GM18499 (cell line): ENCODE measurements around the gene SPAG17.

Experiments used
- ATAC-seq: cut with Tn5 transposase; IDR thresholded peaks from one replicate; pipeline ENCODE4 v1.9.1; 2021; ENCODE audit warnings: moderate number of reproducible peaks; ENCODE audit not compliant: insufficient read depth, unreplicated experiment

Gene SPAG17

DNA sequence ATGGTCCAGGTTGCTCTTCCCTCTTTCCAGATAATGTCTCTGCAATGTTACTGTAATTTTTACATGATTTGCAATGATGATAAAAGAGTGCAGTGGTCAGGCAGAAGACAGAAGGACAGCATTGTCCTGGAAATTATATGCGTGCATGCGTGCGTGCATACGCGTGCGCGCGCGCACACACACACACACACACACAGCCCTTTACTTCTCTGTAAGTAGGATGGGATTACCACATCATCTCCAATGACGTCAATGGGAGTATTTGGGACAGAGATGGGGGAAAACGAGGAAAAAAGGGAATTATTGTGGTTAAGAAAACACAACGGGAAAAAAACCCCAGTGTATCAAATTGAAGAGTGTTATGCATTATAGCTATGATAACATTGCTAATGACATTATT lies 99.7 kb downstream of the SPAG17 start:
- no peak for ATAC-seq

- no peak for ATAC-seq
Observed at GRCh38 chr1:118084400-118084799, 100.6 kb downstream of the SPAG17 start.

GRCh38 chr1:118082984-118083383 lies 102.0 kb downstream of the SPAG17 start:
- ATAC-seq: no peak

- ATAC-seq: peak; percentile 69
Observed at GRCh38 chr1:118081387-118081786, 103.6 kb downstream of the SPAG17 start.

DNA sequence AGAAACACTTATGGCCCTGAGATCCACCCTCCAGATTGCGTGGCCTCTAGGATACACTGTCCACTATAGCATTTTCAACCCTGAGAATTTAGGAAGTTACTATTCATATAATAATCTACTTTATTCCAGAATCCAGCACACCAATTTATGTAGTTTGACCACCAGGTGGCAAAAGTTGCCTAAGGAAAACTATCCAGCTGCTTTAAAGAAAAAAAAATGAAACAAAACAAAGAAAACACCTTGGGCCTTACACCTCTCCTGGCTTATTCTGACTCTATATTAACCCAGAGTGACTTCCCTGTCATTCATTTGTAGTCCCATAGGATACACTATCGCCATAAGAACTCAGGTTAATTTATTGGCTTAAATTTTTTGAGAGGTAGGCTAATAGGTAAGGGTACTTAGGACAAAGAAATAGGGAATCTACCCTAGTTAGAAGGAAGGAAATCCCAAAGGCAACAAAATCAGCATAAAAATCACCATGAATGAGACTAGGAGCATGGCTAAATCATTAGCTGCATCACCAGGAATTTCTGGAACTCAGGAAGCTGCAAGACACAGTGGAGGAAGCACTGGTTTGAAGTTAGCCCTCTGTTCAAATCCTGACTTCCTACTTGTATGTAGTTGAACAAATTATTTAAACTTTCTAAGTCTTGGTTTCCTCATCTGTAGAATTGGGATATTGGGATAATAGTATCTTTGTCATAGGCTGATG lies 107.5 kb downstream of the SPAG17 start:
- ATAC-seq: no peak

DNA sequence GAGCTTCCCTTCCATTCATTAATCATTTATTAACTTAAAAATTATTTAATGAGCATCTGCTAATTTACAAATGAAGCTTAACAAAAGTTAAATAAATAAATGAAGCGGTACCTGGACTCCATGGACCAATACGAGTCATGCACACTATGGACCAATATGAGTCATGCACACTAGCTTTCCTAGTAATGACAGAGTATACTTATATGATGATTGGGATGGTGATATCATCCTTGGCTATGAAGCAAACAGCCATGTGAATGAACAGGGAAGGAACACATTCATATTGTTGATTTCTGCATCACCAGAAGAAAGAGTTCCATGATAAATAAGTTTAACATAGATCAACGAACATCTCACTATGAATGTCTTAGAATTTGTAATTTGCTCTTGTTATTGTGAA lies 109.9 kb downstream of the SPAG17 start:
- no peak for ATAC-seq

- ATAC-seq: no peak
Observed at GRCh38 chr1:118073648-118074435, 111.2 kb downstream of the SPAG17 start.

- ATAC-seq: no peak
Observed at GRCh38 chr1:118049981-118050380, 135.0 kb downstream of the SPAG17 start.

GRCh38 chr1:118047650-118048224 lies 137.3 kb downstream of the SPAG17 start:
- no peak for ATAC-seq

- no peak for ATAC-seq
Observed at GRCh38 chr1:118047006-118047649, 137.9 kb downstream of the SPAG17 start.

DNA sequence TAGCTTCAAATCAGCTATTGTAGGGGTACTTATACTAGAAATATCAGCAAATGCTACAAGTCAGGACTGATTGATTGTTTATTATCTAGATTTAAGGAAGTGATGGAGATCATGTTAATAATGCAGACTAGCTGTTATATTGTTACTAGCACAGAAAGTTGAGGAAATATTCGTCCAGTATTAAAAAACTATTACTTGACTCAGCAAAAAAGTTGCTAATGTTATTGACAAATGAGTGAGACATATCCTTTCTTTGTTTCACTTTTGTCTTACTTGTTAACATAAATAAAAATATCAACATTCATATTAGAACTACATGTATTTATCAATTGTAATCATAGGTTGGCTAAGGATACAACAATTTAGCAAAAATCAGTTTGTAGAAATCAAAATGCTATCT lies 141.4 kb downstream of the SPAG17 start:
- no peak for ATAC-seq

DNA sequence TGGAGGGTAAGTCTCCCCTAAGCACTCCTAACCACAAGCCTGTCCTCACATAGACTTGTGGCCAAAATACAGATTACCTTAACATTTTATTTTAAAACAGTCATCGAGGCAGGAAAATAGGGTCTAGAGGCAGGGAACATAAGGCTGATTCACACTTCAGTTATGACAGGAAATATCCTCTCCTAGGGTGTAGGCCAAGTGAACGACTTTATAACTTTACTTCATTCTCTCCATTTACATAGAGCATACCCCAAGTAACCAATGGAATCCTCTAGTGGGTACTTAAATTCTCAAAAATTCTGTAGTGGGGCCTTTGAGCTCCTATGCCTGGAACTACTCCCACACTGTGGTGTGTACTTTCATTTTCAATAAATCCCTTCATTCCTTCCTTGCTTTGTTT lies 142.5 kb downstream of the SPAG17 start:
- ATAC-seq: no peak

DNA sequence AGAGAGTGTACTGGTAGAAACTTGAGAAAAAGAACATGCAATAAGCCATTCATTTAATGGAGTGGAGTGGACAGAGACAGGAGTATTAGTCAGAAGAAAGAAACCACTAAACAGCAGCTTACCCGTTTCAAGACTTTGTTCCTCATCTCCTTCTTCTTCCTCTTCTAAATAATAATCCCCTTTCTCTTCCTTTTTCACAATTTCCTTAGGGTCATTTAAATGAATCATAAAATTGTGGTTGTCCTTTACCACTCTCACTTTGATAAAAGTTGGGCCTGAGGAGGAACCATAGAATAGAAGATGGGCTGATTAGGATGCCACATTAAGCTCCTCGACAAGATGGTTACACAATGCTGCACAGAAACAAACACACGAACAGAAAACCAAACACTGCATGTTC lies 145.9 kb downstream of the SPAG17 start:
- no peak for ATAC-seq

DNA sequence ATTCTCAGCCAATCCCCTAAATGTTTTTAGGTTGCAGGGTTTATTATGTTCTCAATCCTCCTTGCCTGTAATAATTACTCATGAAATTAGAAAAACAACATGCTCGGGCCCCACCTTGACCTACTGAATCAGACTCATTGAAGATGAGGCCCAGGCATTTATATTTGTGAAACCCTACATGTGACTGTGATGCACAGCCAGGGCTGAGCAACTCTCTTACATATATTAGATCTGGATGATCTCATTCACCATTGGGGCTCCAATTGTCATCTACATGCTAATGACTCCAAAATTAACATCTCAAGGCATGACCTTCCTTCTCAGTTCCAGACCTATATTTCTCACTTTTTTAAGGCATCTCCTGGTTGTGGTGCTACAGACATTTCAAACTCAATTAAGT lies 152.1 kb downstream of the SPAG17 start:
- ATAC-seq: no peak

DNA sequence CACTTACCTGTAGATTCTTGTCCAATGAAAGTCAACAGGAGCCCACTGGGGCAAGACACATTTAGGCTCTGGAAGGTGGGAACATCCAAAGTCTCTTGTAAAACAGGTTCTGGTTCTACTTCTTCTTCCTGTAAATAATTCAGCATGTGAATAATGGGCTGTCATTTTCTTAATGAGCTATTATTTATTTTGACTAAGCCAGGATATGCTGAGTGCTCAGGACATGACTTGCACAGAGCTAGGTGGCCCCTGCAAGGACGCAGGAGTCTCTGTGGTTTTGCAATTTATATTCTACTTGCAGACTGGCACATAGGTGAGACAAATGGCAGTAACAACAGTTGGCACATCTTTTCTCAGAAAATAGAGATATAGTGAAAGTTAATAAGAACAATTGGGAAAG lies 156.8 kb downstream of the SPAG17 start:
- no peak for ATAC-seq

- ATAC-seq: no peak
Observed at GRCh38 chr1:118023199-118023598, 161.8 kb downstream of the SPAG17 start.

DNA sequence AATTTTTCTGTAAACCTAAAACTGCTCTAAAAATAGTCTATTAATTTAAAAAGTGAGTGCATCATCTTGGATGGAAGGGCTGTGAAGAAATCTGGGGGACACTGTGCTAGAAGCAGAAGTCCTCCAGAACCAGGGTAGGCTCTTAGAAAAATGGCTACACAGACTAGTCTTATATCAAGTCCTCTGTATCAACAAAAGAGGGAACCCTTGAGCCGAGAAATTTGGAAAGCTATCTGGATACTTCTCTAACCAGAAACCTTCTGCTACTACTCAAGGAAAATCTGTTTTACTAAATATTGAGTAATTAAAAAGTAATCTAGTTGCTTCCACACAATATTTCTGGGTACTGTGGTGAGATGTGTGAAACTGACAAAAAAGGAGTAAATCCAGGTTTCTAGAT lies 163.4 kb downstream of the SPAG17 start:
- ATAC-seq: no peak

GRCh38 chr1:118018060-118018459 lies 167.0 kb downstream of the SPAG17 start:
- ATAC-seq: no peak

DNA sequence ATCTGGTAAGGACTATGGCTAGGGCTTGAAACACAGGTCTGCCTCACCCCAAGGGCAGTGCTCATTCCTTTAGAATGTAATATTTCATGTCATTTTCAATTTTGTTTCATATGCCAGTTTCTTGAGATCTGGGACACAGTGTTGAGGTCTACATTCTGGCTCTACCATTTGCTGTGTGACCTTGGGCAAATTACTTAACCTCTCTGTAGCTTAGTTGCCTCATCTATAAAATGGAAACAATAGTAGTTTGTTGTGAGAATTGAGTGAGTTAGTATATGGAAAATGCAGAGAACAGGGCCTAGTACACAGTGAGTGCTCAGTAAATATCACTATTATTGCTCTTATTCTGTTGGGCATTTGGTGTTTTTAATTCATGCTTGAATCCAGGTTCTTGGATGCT lies 171.1 kb downstream of the SPAG17 start:
- no peak for ATAC-seq

- no peak for ATAC-seq
Observed at GRCh38 chr1:118013336-118013735, 171.7 kb downstream of the SPAG17 start.

- ATAC-seq: no peak
Observed at GRCh38 chr1:118012515-118013124, 172.4 kb downstream of the SPAG17 start.
